Tibial artery (tissue), 4 donors: ENCODE measurements around the gene C10orf90.

Source experiments
- DNase-seq, 2 donors: peaks; one replicate each; pipeline ENCODE4 v3.0.0-alpha.2; 2019
- H3K27ac ChIP-seq, 2 donors: fragments of 200-600 bp; sonication (generic) in 1 of 2; 1 replicate in 1 of 2; 2 replicates in 1 of 2; pipeline ENCODE4 v1.5.1; 2018 to 2019; ENCODE audit warnings: mild to moderate bottlenecking in 1 of 2
- H3K27me3 ChIP-seq, 2 donors: fragments of 200-600 bp; sonication (generic) in 1 of 2; one replicate each; pipeline versions ENCODE4 v1.5.1 to v1.6.0; 2016 to 2019
- H3K36me3 ChIP-seq, 3 donors: fragments of 200-600 bp; sonication (generic) in 2 of 3; one replicate each; pipeline ENCODE4 v1.5.1; 2016 to 2019; ENCODE audit warnings: mild to moderate bottlenecking in 2 of 3
- H3K4me1 ChIP-seq, 4 donors: fragments of 200-600 bp; sonication (generic) in 2 of 4; 1 replicate in 3 of 4; 2 replicates in 1 of 4; pipeline ENCODE4 v1.5.1; 2016 to 2019
- H3K4me3 ChIP-seq, 2 donors: fragments of 200-600 bp; sonication (generic) in 1 of 2; 1 replicate in 1 of 2; 2 replicates in 1 of 2; pipeline ENCODE4 v1.5.1; 2018 to 2019; ENCODE audit warnings: mild to moderate bottlenecking in 2 of 2
- H3K9me3 ChIP-seq, 3 donors: fragments of 200-600 bp; sonication (generic) in 1 of 3; one replicate each; pipeline ENCODE4 v1.5.1; 2016 to 2019
- intact Hi-C: fragments of 100-400 bp; cut with DNase I; formaldehyde crosslinking; loops from one replicate; pipeline ENCODE4 v1.15.0; 2023; ENCODE audit warnings: low total_unique reads
- TF ChIP-seq, protein P1 (sequence below), 2 experiments: fragments of 200-600 bp in 1 of 2; fragments of 450-650 bp in 1 of 2; IDR thresholded peaks; one replicate each; pipeline ENCODE4 v1.5.1; 2017 to 2019; ENCODE audit warnings: antibody characterized with exemption in 2 of 2, mild to moderate bottlenecking in 1 of 2, moderate library complexity in 1 of 2

Gene C10orf90

DNA sequence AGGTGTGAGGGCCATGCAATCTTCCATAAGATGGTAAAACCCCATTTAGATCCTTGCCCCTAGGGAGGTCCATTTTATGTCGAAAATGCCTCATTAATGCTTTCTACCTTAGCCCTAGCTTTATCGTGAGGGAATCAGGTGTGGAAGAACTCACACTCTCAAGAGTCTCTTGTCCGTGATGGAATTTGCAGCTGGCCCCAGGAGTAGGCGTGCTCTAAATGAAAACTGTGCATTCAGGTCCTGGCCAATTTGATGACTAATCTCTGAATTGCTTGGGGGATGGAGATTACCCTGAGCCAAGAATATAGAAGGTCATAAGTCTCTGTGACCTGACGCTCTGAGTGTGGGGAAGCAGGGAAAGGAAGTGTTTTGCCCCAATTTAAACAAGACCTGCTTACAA is 6.6 kb downstream of the C10orf90 start:
- H3K4me1 ChIP-seq, result peaks cover 0 to 8% (median 2%) of the 10 kb centered on the region in 4 donors
- H3K4me3 ChIP-seq, result no peak overlapping the region
- no peak for DNase-seq
- peaks cover 0 to 4% of the 10 kb centered on the region in 2 donors for H3K27me3 ChIP-seq
- intact Hi-C loops, result no loop called here
- no peaks in the 10 kb centered on the region for H3K9me3 ChIP-seq
- TF ChIP-seq, protein P1, sequence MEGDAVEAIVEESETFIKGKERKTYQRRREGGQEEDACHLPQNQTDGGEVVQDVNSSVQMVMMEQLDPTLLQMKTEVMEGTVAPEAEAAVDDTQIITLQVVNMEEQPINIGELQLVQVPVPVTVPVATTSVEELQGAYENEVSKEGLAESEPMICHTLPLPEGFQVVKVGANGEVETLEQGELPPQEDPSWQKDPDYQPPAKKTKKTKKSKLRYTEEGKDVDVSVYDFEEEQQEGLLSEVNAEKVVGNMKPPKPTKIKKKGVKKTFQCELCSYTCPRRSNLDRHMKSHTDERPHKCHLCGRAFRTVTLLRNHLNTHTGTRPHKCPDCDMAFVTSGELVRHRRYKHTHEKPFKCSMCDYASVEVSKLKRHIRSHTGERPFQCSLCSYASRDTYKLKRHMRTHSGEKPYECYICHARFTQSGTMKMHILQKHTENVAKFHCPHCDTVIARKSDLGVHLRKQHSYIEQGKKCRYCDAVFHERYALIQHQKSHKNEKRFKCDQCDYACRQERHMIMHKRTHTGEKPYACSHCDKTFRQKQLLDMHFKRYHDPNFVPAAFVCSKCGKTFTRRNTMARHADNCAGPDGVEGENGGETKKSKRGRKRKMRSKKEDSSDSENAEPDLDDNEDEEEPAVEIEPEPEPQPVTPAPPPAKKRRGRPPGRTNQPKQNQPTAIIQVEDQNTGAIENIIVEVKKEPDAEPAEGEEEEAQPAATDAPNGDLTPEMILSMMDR (IDR thresholded peaks at IDR 0.05), result no peak
- no peaks in the 10 kb centered on the region for H3K36me3 ChIP-seq
- no peak overlapping the region for H3K27ac ChIP-seq

DNA sequence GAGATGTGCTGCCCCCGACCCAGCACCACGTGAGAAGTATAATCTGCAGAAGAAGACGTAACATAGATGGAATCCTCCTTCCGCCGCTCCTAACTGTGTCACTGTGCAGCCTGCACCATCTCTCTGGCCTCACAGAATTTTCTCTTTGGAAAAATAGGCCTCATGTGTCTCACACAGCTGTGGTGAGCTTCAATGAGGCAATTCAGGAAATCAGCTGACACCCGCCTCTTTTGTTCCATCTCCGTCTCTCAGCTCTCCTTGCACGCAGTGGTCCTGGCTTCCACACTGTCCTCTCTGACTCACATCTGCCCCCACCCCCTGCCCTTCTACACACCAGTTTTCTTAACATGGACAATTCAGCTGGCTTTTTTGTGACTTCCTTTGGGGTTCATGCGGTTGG is 7.2 kb downstream of the C10orf90 start:
- intact Hi-C loops, result no loop called here
- Histone ChIP-seq H3K9me3 (no peaks in the 10 kb centered on the region), H3K27me3 (peaks cover 0 to 4% of the 10 kb centered on the region in 2 donors), H3K36me3 (no peaks in the 10 kb centered on the region), H3K27ac (no peak overlapping the region), H3K4me1 (peaks cover 0 to 8% (median 2%) of the 10 kb centered on the region in 4 donors), H3K4me3 (no peak overlapping the region)
- peak in 1 of 2 donors; percentile 79 for DNase-seq
- TF ChIP-seq, protein P1 (IDR thresholded peaks at IDR 0.05), result no peak

DNA sequence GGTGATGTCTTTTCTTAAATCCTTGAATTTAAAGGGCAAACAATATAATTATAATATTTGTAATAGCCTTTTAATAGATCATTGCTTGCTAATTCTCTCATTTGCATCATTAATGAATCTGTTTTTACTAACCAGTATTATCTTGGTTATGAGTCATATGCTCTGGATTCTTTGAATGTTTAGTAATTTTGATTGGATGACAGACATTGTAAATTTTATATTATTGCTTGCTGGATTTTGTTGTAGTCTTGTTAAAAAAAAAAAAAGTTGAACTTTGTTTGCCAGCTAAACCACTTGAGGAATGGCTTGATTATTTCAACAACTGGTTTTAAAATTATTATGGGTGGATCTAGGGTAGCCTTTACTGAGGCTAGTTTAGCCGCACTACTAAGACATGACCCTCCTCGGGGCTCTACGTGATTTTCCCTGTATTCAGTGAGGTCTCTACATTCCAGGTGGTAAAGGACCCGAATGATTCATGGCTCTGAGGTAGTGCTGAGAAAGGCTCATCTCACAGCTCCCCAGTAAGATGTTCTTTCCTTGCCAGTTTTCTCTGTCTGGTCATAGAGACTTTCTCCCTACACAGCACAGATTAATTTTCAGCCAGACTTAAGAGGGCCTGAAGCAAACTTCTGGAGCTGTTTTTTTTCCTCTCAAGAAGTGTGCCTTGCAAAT is 8.5 kb downstream of the C10orf90 start:
- H3K4me1 ChIP-seq, result peaks cover 0 to 8% (median 2%) of the 10 kb centered on the region in 4 donors
- DNase-seq, result no peak
- TF ChIP-seq, protein P1 (IDR thresholded peaks at IDR 0.05), result no peak
- intact Hi-C loops, result no loop called here
- H3K36me3 ChIP-seq, result no peaks in the 10 kb centered on the region
- no peak overlapping the region for H3K27ac ChIP-seq
- H3K27me3 ChIP-seq, result peaks cover 0 to 6% of the 10 kb centered on the region in 2 donors
- H3K9me3 ChIP-seq, result no peaks in the 10 kb centered on the region
- H3K4me3 ChIP-seq, result no peak overlapping the region

DNA sequence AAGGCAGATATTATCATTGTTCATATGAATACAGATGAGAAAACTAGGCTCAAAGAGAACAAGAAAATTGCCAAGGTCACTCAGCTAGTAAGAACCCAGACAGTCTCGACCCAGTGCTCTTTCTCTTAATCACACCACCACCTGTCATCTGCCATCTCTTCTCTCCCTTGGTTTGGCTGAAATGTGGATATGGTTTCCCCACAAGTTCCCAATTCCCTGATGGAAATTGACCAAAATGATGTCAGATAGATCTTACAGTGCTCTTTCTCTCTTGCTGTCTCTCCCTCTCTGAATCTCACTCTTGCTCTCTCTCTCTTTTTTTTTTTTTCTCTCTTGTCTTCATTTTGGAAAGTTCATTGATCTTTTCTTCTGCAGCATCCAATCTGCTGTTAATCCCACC is 9.1 kb downstream of the C10orf90 start:
- H3K9me3 ChIP-seq, result no peaks in the 10 kb centered on the region
- TF ChIP-seq, protein P1 (IDR thresholded peaks at IDR 0.05), result no peak
- H3K4me3 ChIP-seq, result no peak overlapping the region
- H3K36me3 ChIP-seq, result no peaks in the 10 kb centered on the region
- no peak overlapping the region for H3K27ac ChIP-seq
- DNase-seq, result no peak
- H3K27me3 ChIP-seq, result peaks cover 0 to 6% of the 10 kb centered on the region in 2 donors
- peaks cover 0 to 8% (median 2%) of the 10 kb centered on the region in 4 donors for H3K4me1 ChIP-seq
- intact Hi-C loops, result no loop called here

DNA sequence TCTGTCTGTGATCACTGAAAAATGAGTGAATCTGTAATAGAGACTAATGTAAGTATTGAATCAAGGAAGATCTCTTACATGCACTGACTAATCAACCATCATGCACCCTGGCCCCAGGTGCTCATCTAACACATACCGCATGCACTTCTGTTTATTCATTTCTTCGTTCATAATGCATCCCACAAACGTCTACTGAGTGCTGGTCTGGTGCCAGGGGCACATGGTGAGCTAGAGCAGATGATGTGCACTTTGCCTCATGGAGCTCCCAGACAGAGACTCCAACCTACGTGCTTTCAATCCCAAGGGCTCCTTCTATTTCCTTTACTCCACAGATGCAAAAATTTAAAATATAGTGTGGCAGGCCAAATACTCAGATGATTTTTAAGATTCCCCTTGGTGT is 10.7 kb downstream of the C10orf90 start:
- DNase-seq, result no peak
- Histone ChIP-seq H3K4me1 (peaks cover 0 to 8% (median 2%) of the 10 kb centered on the region in 4 donors), H3K27me3 (peaks cover 0 to 3% of the 10 kb centered on the region in 2 donors), H3K4me3 (no peak overlapping the region), H3K9me3 (no peaks in the 10 kb centered on the region), H3K36me3 (no peaks in the 10 kb centered on the region), H3K27ac (no peak overlapping the region)
- intact Hi-C loops, result no loop called here
- TF ChIP-seq, protein P1 (IDR thresholded peaks at IDR 0.05), result no peak
